Gastrocnemius medialis (tissue), 4 donors: ENCODE data around the gene MCM5. TPM values are rescaled to one million over a fixed set of nuclear protein-coding genes. Genes with fewer than 3 reads are reported as not detected.

Source experiments
- ATAC-seq, 2 donors: fragments of 150-250 bp; one replicate each; pipeline ENCODE4 v1.9.1; 2016
- DNase-seq, 2 donors: peaks; one replicate each; pipeline ENCODE4 v3.0.0-alpha.2; 2019
- H3K27ac ChIP-seq, 4 donors: fragments of 200-600 bp; sonication (generic); 1 replicate in 1 of 4; 2 replicates in 3 of 4; pipeline ENCODE4 v1.5.1; 2016 to 2018; ENCODE audit warnings: mild to moderate bottlenecking in 2 of 4, moderate library complexity in 1 of 4
- H3K27me3 ChIP-seq, 3 donors: fragments of 200-600 bp; sonication (generic) in 2 of 3; 1 replicate in 1 of 3; 2 replicates in 2 of 3; pipeline versions ENCODE4 v1.5.1 to v1.6.0; 2016 to 2019; ENCODE audit warnings: mild to moderate bottlenecking in 1 of 3, moderate library complexity in 1 of 3
- H3K36me3 ChIP-seq, 2 donors: fragments of 200-600 bp; sonication (generic) in 1 of 2; one replicate each; pipeline ENCODE4 v1.5.1; 2017 to 2018
- H3K4me1 ChIP-seq, 2 donors: fragments of 200-600 bp; sonication (generic) in 1 of 2; one replicate each; pipeline ENCODE4 v1.5.1; 2016 to 2017; ENCODE audit warnings: mild to moderate bottlenecking in 2 of 2
- H3K4me3 ChIP-seq, 4 donors: fragments of 200-600 bp; sonication (generic) in 3 of 4; 1 replicate in 1 of 4; 2 replicates in 3 of 4; pipeline ENCODE4 v1.5.1; 2016 to 2019; ENCODE audit warnings: mild to moderate bottlenecking in 2 of 4
- H3K9me3 ChIP-seq, 3 donors: fragments of 200-600 bp; sonication (generic) in 2 of 3; 1 replicate in 1 of 3; 2 replicates in 2 of 3; pipeline ENCODE4 v1.5.1; 2016 to 2019
- POLR2A ChIP-seq, 2 donors: fragments of 450-650 bp; IDR thresholded peaks; one replicate each; pipeline ENCODE4 v1.6.1; 2017; ENCODE audit warnings: antibody characterized with exemption in 2 of 2, mild to moderate bottlenecking in 2 of 2, moderate library complexity in 2 of 2
- in situ Hi-C, 4 donors: fragments of 200-750 bp; cut with MboI; loops; one replicate each; pipeline versions ENCODE4 v1.15.0 to v1.8.0; 2017; ENCODE audit warnings: low sequenced_read_pairs in 4 of 4
- intact Hi-C: fragments of 100-400 bp; cut with DNase I; formaldehyde crosslinking; loops from one replicate; pipeline ENCODE4 v1.15.1; 2023; ENCODE audit warnings: low total_unique reads
- total RNA-seq, 4 donors: library from RNA; depleted of rRNA; stranded (reverse); fragments of >200 nt; gene quantifications; one replicate each; pipeline versions ENCODE4 v1.1.0 to v1.2.3, GENCODE V29; 2016
- TF ChIP-seq, protein P1 (sequence below), 5 experiments: fragments of 450-650 bp in 3 of 5; fragments of 200-600 bp in 2 of 5; sonication (generic) in 2 of 5; IDR thresholded peaks in 4 of 5; conservative IDR thresholded peaks in 1 of 5; 1 replicate in 4 of 5; 2 replicates in 1 of 5; pipeline ENCODE4 v1.5.1; 2016 to 2019; ENCODE audit warnings: antibody characterized with exemption in 5 of 5, mild to moderate bottlenecking in 3 of 5, moderate library complexity in 3 of 5

Gene MCM5
- total RNA-seq, 4 donors from 2014 or later = 7.1 to 19.3 (median 14.9) TPM

DNA sequence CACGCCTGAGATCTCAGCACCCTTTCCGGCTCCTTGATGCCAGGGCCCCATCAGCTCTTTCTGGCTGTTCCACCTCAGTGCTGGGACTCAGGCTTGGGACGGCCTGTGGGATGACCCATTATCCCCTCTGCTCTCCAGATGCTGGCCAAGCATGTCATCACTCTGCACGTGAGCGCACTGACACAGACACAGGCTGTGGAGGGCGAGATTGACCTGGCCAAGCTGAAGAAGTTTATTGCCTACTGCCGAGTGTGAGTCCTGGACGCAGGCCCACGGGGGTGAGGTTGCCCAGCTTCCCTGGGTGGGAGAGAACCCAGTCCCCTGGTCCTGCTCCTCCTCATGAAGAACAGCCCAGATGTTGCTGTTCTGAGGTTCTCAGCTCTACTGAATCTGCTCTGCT lies 17.7 kb downstream of the MCM5 start:
- H3K4me1 ChIP-seq = no peaks in the 10 kb centered on the region
- TF ChIP-seq, protein P1, sequence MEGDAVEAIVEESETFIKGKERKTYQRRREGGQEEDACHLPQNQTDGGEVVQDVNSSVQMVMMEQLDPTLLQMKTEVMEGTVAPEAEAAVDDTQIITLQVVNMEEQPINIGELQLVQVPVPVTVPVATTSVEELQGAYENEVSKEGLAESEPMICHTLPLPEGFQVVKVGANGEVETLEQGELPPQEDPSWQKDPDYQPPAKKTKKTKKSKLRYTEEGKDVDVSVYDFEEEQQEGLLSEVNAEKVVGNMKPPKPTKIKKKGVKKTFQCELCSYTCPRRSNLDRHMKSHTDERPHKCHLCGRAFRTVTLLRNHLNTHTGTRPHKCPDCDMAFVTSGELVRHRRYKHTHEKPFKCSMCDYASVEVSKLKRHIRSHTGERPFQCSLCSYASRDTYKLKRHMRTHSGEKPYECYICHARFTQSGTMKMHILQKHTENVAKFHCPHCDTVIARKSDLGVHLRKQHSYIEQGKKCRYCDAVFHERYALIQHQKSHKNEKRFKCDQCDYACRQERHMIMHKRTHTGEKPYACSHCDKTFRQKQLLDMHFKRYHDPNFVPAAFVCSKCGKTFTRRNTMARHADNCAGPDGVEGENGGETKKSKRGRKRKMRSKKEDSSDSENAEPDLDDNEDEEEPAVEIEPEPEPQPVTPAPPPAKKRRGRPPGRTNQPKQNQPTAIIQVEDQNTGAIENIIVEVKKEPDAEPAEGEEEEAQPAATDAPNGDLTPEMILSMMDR (IDR thresholded peaks at IDR 0.05 in 4 of 5, conservative IDR thresholded peaks at IDR 0.05 in 1 of 5) = no peak
- no peak for TF ChIP-seq POLR2A (IDR thresholded peaks at IDR 0.05)
- intact Hi-C loops (no loop called here), in situ Hi-C loops (no loop called here)
- no peak overlapping the region for H3K27ac ChIP-seq
- no peak for ATAC-seq
- DNase-seq = no peak
- no peaks in the 10 kb centered on the region for H3K27me3 ChIP-seq
- peaks cover 0 to 86% of the 10 kb centered on the region in 2 donors for H3K36me3 ChIP-seq
- H3K4me3 ChIP-seq = no peak overlapping the region
- H3K9me3 ChIP-seq = no peaks in the 10 kb centered on the region

DNA sequence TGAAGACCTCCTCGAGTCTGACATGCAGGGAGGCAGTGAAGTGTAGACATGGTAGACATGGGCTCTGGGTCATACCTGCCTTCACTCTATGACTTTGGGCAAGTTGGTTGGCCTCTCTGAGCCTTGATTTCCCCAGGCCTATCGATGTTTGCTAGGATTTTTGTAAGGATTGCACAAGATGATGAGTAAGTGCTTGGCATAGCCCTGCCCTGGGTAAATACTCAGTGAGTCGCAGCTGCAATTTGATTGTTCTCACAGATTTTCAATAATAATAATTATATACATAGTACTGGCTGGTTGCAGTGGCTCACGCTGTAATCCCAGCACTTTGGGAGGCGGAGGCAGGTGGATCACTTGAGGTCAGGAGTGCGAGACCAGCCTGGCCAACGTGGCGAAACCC lies 18.1 kb downstream of the MCM5 start:
- TF ChIP-seq POLR2A (IDR thresholded peaks at IDR 0.05) = no peak
- TF ChIP-seq, protein P1 (IDR thresholded peaks at IDR 0.05 in 4 of 5, conservative IDR thresholded peaks at IDR 0.05 in 1 of 5) = no peak
- ATAC-seq (no peak), DNase-seq (no peak)
- Histone ChIP-seq H3K4me3 (no peak overlapping the region), H3K27ac (no peak overlapping the region), H3K36me3 (peaks cover 0 to 90% of the 10 kb centered on the region in 2 donors), H3K4me1 (no peaks in the 10 kb centered on the region), H3K9me3 (no peaks in the 10 kb centered on the region), H3K27me3 (no peaks in the 10 kb centered on the region)
- in situ Hi-C loops (no loop called here), intact Hi-C loops (no loop called here)

DNA sequence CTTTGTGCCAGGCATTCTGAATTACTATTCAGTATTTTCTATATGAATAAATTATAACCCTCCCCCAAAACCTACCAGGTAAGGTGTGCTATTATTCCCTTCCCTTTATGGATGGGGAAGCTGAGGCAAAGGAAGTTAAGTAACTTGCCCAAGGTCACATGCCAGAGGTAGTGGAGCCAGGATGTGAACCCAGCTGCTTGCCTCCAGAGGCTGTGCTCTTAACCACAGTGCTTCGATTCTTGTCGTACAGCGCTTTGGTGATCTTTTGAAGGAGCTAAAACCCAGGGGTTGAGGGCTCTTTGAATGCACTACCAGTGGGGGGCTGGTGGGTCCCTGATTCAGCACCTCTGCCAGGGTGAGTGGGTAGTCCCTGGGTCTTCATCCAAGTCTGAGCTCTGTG lies 18.8 kb downstream of the MCM5 start:
- peaks cover 0 to 86% of the 10 kb centered on the region in 2 donors for H3K36me3 ChIP-seq
- H3K27me3 ChIP-seq = no peaks in the 10 kb centered on the region
- intact Hi-C loops = no loop called here
- no peaks in the 10 kb centered on the region for H3K9me3 ChIP-seq
- no peak overlapping the region for H3K27ac ChIP-seq
- in situ Hi-C loops = no loop called here
- no peak overlapping the region for H3K4me3 ChIP-seq
- ATAC-seq (no peak), DNase-seq (no peak)
- TF ChIP-seq POLR2A (IDR thresholded peaks at IDR 0.05) = no peak
- TF ChIP-seq, protein P1 (IDR thresholded peaks at IDR 0.05 in 4 of 5, conservative IDR thresholded peaks at IDR 0.05 in 1 of 5) = no peak
- H3K4me1 ChIP-seq = no peaks in the 10 kb centered on the region

DNA sequence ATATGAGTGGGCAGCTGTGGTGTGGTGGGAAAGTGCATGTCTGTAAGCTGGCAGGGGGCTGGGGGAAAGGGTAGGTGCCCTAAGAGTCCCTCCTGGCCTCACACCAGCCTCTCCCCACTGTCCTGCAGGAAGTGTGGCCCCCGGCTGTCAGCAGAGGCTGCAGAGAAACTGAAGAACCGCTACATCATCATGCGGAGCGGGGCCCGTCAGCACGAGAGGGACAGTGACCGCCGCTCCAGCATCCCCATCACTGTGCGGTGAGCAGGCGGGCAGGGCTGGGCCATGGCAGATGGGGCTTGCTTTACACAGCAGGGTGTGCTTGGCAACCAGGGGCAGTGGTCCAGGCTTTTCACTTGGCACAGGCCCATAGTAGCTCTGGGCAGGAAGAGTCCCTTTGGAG lies 19.8 kb downstream of the MCM5 start:
- Histone ChIP-seq H3K4me1 (no peaks in the 10 kb centered on the region), H3K9me3 (no peaks in the 10 kb centered on the region), H3K27ac (no peak overlapping the region), H3K36me3 (peaks cover 0 to 76% of the 10 kb centered on the region in 2 donors), H3K27me3 (no peaks in the 10 kb centered on the region), H3K4me3 (no peak overlapping the region)
- intact Hi-C loops (loop anchor here (10.0 kb wide), 1 partner anchor 705 kb away; no protein-coding TSS in a partner anchor), in situ Hi-C loops (no loop called here)
- TF ChIP-seq POLR2A (IDR thresholded peaks at IDR 0.05) = no peak
- TF ChIP-seq, protein P1 (IDR thresholded peaks at IDR 0.05 in 4 of 5, conservative IDR thresholded peaks at IDR 0.05 in 1 of 5) = no peak
- DNase-seq (no peak), ATAC-seq (no peak)

DNA sequence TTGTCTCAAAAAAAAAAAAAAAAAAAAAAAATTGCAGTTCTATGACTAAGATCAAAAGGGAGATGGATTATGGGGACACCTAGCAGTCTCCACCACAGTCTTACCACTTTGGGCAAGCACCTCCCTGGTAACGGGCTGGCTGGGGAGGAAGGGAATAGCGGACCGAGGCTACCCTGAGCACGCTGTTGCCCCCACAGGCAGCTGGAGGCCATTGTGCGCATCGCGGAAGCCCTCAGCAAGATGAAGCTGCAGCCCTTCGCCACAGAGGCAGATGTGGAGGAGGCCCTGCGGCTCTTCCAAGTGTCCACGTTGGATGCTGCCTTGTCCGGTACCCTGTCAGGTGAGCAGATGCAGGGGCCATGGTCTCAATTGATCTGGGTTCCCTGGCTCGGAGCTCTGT lies 21.2 kb downstream of the MCM5 start:
- Histone ChIP-seq H3K27ac (no peak overlapping the region), H3K36me3 (peaks cover 0 to 65% of the 10 kb centered on the region in 2 donors), H3K27me3 (no peaks in the 10 kb centered on the region), H3K4me3 (no peak overlapping the region), H3K9me3 (no peaks in the 10 kb centered on the region), H3K4me1 (no peaks in the 10 kb centered on the region)
- intact Hi-C loops = loop anchor here (10.0 kb wide), 1 partner anchor 704 kb away; no protein-coding TSS in a partner anchor
- no peak for TF ChIP-seq POLR2A (IDR thresholded peaks at IDR 0.05)
- TF ChIP-seq, protein P1 (IDR thresholded peaks at IDR 0.05 in 4 of 5, conservative IDR thresholded peaks at IDR 0.05 in 1 of 5) = no peak
- DNase-seq (no peak), ATAC-seq (no peak)
- in situ Hi-C loops = no loop called here
